NCI-H128 (cell line): ENCODE measurements around the gene TAOK1.
"Not testable (repeated sequence)": the region's sequence is repeated elsewhere in the genome, so short reads cannot be mapped to it uniquely, and the experiment has no call there.

ENCODE experiments used
- DNase-seq: peaks from one replicate; lab custom pipeline; 2025; ENCODE audit not compliant: unreplicated experiment; lab: John Stamatoyannopoulos, UW

TAOK1 gene

DNA sequence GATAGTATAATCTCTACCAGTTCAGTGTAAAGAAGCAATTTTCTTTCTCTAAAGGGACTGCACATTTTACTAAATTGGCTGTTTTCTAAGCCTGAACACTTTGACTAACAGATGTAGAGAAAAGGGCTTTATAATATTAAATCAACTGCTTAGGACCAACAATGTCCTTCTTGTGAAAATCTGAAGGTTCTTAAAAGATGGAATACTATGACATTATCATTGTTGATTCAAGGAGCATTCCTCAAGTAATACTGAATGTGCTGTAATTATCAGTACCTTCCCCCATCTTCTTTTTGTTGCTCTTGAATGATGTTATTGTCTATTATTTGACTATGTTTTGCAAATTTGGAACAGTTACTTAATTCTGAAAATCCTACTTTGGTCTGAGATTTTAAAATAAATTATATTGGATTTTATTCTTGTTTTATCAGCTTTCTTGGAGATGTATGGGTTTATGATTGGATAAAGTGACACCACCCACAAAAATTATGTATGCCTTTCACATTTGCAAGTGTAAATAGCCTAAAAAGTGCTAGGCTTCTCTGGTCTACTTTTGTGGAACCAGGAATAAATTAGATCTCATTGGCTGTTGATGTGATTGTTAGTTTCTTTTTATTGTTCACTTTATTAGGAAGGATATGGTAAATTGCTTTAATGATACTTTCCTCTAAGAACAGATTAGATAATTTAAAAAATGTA lies 53.0 kb downstream of the TAOK1 start:
- DNase-seq: no peak

DNA sequence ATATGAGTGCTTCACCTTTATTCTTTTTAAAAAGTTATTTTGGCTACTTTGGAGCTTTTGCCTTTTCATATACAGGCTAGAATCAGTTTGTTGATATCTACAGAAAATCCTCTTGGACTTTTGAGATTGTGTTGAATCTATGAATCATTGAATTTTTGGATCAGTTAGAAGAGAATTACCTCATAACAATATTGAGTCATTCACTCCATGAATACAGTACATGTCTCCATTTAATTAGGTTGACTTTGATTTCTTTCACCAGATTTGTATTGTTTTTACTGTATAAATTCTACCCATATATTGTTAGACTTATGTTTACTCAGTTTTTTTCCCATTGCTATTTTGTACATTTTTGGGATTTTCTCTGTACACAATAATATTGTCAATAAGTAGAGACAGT lies 54.4 kb downstream of the TAOK1 start:
- DNase-seq: no peak

DNA sequence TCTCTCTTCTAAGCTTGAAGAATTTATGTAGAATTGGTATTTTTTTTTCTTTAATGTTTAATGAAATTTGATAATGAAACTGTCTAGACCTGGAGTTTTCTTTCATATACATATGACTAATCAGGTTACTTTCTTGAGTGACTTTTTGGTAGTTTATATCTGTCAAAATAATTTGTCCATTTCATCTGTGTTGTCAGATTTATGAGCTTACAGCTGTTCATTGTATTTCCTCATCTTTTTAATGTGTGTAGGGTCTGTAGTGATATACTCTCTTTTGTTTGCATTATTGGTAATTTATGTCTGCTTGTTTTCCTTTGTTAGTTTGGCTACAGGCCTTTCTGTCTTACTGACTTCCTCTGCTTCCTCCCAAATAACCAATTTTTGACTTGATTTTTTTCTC lies 55.7 kb downstream of the TAOK1 start:
- no peak for DNase-seq

DNA sequence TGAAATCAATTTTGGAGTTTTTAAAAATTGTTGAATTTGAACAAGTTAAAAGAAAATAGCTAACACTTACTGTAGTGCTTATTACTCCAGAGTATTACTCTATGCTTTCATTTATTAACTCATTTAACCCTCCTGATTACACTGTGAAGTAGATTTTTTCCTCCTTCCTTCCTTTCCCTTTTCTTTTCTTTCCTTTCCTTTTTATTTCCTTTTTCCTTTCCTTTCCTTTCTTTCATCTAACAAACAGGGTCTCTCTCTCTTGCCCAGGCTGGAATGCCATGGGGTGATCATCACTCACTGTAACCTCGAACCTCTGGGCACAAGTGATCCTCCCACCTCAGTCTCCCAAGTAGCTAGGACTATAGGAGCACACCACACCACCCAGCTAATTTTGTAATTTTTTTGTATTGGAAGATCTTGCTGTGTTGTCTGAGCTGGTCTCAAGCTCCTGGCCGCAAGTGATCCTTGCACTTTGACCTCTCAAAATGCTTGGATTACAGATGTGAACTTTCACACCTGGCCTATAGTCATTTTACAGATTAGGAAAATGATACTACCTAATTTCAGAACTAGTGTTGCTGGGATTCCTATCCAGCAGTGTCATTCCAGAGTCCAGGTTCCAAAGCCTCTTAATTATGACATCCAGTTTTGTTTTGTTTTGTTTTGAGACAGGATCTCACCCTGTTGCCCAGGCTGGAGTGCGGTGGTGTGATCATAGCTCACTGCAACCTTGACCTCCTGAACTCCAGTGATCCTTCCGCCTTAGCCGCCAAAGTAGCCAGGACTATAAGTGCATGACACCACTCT lies 59.9 kb downstream of the TAOK1 start:
- DNase-seq: no peak

DNA sequence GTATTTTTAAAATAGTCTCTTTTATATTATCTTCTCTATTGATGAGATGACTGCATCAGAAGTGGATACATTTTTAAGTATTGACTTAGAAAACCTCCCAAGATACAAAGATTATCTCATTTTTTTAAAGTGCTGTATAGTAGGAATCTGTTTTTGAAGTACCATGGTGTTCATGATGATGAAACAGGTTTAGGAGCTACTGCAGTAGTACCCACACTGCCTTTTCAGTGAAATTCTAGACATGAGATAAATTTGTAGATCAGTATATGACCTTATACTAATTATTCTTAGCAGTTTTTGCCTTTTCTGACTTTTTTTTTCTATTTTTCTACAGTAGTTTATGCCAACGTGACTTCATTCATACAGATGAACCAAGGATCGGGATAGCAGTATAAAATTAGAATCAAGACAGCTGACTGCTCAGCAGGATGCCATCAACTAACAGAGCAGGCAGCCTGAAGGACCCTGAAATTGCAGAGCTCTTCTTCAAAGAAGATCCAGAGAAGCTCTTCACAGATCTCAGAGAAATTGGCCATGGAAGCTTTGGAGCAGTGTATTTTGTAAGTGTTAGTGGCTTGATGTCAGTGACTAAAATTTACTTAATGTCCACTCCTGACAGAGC lies 61.1 kb downstream of the TAOK1 start:
- no peak for DNase-seq

DNA sequence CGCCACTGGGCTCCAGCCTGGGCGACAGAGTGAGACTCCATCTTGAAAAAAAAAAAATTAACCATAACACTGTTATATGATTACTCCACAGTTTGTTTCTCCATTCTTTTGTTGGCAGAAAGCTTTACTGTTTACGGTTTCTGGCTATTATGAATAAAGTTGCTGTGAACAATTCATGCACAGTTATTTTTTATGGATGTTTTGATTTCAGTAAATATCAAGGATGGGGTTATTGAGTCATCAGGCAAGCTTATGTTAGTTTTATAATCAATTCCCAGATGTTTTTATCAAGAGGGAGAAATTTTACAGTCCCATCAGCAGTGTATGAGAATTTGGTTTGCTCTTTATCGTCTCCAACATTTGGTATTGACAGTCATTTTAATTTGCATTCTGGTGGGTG lies 67.9 kb downstream of the TAOK1 start:
- no peak for DNase-seq

DNA sequence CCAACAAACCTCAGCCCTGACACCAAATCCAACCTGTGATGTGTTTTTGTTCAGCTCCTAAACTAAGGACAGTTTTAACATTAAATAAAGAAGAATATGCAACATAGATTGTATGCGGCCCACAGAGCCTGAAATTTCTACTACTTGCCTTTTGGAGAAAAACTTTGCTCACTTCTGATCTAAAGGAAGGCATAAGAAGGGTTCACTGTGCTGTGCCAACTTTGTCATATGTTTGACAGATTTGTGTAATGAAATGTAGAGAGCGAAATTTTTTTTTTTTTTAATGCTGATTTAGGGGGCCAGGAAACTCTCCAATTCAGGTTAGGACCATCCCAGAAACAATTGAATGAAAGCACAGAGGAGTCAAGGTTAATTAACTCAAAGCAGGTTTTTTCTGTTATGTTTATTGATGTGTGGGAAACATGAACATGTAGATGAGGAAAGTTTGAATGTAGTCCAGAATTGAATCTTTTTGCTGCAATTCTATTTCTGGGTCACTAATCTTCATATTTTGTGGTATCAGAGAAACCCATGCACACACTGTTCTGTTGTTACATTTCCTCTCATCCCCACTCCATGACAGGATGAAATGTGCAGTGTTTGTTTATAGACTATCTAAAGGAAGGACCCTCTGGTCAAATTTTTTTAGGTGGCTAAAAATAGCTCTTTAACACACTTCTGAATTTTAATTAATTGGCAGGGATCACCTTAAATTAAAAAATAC lies 71.5 kb downstream of the TAOK1 start:
- no peak for DNase-seq

DNA sequence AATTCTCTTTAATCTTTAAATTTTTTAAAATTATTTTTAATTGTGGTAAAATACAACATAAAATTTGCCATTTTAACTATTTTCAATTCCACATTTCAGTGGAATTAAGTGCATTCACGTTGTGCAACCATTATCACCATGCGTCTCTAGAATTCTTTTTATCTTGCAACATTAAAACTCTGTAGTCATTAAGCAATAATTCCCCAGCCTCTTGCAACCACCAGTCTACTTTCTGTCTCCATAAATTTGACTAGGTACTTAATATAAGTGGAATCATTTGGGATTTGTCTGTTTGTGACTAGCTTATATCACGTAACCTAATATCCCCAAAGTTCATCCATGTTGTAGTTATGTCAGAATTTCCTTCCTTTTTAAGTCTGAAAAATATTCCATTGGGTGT lies 79.1 kb downstream of the TAOK1 start:
- no peak for DNase-seq

DNA sequence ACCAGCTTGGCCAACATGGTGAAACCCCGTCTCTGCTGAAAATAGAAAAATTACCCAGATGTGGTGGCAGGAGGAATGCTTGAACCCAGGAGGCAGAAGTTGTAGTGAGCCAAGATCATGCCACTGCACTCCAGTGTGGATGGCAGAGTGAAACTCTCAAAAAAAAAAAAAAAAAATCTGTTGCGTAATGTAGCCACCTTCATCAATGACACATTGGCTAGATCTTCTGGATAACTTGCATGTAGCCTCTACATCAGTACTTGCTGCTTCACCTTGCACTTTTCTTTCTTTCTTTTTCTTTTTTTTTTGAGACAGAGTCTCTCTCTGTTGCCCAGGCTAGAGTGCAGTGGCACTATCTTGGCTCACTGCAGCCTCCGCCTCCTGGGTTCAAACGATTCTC lies 83.3 kb downstream of the TAOK1 start:
- DNase-seq: not testable (repeated sequence)

DNA sequence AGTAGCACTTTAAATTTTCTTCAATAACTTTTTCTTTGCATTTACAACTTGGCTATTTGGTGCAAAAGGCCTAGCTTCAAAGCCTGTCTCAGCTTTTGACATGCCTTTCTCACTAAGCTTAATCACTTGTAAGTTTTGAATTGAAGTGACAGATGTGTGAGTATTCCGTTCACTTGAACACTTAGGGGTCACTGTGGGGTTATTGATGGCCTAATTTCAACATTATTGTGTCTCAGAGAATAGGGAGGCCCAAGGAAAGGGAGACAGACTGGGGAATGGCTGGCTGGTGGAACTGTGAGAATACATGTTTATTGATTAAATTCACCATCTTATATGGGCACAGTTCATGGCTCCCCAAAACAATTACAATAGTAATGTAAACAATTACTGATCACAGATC lies 84.1 kb downstream of the TAOK1 start:
- no peak for DNase-seq

DNA sequence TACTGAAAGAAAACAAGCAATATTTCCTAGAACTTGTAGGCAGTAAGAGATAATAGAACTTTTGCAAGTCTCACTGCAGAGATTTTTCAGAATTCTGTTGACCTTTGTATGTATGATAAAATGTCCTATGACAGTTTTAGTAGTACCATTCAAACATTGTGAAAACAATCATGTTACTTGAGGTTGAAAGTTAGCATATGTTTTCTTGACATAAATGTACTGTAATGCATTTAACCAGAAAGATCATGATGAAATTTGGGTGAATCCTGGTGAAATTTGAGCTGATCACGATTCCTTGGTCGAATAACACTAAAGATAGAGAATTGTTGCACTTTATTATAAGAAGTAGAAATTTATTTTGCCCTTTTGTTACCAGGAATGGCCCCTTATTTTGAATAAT lies 85.7 kb downstream of the TAOK1 start:
- no peak for DNase-seq

DNA sequence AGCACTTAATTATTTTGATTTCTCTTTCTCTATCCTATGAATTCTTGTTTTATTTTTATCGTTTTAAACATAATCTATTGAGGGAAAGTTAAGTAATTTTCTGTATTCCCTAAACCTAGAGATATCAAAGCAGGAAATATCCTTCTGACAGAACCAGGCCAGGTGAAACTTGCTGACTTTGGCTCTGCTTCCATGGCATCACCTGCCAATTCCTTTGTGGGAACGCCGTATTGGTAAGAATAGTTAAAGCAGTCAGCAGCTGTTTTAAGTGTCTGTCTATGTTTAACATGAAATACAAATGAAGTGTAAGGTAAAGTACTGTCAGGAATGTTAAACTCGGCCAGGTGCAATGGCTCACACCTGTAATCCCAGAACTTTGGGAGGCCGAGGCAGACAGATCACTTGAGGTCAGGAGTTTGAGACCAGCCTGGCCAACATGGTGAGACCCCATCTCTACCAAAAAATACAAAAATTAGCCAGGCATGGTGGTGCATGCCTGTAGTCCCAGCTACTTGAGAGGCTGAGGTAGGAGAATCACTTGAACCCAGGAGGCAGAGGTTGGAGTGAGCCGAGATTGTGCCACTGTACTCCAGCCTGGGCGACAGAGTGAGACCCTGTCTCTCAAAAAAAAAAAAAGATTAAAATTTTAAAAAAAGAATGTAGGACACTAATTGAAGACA lies 90.2 kb downstream of the TAOK1 start:
- not testable (repeated sequence) for DNase-seq

DNA sequence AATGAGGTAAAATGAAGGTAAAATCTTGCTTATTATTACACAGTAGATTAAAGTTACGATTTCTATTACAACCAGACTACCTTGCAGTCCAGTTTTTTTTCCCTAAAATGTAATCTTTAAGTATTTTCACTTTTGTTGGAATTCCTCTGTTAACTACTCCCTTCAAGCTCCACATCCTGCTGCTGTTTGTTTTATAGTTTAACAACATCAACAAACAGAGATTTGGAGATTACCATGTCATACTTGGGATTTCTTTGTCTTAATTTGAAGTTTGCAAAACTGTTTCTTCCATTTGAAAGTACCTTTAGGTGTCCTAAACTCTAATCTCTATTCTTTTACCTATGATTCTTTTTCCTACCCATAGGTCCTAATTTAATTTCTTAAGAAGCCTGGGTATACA lies 93.3 kb downstream of the TAOK1 start:
- no peak for DNase-seq

DNA sequence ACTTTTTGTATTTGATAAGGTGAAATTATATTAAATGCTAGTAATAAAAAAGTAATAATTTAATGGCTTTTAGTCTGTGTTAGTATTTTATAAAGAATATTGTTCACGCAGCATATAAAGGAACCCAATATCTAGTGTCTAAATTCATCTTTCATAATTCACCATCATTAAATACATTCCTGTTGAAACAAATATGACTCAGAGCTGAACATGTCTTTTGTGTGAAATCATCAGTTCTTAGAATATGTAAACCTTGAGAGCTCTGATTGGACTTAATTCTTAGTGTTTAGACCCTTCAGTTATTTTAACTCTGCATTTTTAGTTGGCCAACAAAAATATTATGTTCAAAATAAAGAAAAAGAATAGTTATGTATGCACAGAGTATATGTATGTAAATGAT lies 104.8 kb downstream of the TAOK1 start:
- DNase-seq: no peak

DNA sequence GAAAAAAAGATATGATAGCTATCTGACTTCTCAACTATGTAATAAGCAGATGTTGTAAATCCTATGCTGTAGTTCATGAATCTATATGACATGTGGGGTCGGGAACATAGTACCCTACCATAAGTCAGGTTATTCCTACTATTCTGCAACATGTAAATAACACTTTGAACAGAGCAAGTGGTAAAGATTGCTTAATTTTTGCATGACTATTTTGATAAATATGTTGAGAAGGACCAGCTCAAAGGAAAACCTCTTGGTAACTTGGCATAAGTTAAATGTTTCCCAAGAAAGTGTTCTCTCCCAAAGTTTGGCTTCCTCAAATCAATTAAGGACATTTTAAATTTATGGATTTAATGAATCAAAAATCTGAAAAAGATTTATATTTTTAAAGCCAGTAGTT lies 114.5 kb downstream of the TAOK1 start:
- no peak for DNase-seq

DNA sequence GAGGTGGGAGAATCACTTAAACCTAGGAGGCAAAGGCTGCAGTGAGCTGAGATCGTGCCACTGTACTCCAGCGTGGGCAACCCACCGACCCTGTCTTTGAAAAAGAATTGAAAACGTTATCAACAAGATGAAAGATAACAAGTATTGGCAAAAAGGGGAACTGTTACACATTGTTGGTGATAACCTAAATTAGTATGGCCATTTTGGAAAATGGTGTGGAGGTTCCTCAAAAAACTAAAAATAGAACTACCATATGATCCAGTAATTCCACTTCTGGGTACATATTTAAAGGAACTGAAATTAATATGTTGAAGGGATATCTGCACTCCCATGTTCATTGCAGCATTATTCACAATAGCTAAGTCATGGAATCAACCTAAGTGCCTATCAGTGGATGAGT lies 115.7 kb downstream of the TAOK1 start:
- no peak for DNase-seq

DNA sequence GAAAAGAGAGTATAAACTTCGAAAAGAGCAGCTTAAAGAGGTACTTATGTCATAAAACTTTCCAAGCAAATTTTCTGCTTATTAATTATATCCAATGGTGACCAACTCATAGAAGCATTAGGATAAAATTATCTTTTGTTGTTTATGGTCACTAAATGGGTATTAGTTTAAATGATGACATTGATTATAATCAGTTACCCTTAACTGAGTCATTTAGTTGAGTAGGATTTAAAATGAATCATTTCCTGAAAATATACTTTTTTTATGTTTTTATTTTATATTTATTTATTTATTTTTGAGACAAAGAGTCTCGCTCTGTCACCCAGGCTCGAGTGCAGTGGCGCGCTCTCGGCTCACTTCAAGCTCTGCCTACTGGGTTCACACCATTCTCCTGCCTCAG lies 120.8 kb downstream of the TAOK1 start:
- no peak for DNase-seq

DNA sequence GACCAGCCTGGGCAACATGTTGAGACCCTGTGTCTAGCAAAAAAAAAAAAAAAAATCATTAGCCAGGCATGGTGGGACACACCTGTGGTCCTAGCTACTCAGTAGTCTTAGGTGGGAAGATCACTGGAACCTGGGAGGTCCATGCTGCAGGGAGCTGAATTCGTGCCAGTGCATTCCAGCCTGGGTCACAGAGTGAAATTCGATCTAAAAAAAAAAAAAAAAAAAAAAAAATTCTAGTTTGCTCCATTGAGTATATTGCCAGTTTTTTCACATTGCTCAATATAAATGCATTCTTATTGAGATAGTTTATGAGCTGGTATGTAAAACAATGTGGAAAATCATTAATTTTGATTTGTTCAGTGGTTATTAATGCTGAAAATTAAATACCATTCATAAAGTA lies 124.6 kb downstream of the TAOK1 start:
- no peak for DNase-seq

DNA sequence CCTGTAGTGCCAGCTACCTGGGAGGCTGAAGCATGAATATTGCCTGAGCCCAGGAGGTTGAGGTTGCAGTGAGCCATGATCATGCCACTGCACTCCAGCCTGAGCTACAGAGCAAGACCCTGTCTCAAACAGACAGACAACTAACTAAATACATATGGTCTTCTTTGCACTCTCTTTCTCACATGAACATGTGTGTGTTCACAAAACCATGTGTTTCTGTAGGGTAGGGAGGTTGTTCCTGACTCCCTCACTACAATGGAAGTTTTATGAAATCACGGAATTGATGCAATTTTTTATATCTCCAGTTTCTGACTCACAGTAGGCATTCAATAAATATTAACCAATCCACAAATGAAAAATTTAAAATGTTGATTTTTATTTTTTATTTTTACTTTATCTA lies 128.2 kb downstream of the TAOK1 start:
- DNase-seq: no peak

DNA sequence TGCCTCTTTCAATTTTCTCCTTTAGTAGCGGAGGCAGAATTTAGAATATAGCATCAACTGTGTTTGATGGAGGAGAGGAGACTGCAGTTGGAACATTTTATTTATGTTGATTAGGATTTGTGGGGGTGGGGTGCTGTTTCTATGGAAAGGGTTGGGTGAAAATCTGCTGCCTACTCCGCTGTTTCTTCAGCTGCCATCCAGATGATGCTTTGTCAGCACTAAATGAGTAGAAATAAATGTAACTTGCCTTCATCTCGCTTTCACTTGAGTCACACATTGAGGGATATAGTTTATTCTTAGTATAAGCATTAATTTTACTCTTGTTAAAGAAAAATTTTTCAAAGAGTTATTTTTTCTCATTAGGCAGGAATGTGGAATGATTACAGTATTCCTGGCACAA lies 134.5 kb downstream of the TAOK1 start:
- DNase-seq: no peak

DNA sequence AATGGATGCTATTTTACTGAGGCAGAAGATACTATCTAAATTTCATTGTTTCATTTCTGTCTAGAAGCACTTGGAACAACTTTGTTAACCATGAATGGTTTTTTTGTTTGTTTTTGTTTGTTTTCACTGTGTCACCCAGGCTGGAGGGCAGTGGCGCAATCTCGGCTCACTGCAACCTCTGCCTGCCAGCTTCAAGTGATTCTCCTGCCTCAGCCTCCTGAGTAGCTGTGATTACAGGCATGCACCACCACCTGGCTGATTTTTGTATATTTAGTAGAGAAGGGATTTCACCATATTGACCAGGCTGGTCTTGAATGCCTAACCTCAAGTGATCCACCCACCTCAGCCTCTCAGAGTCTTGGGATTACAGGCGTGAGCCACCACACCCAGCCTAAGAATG lies 136.2 kb downstream of the TAOK1 start:
- no peak for DNase-seq
